Liver (tissue), 9 donors: ENCODE measurements around the gene ZNF519. TPM values are rescaled to one million over a fixed set of nuclear protein-coding genes. Genes with fewer than 3 reads are reported as not detected.
"Not testable (repeated sequence)": the region's sequence is repeated elsewhere in the genome, so short reads cannot be mapped to it uniquely, and the experiment has no call there.

ENCODE experiments used
- DNase-seq: peaks from one replicate; pipeline ENCODE4 v3.0.0-alpha.2; 2017; ENCODE audit warnings: low spot score
- H3K27ac ChIP-seq, 2 donors: one replicate each; pipeline ENCODE4 v1.7.0; 2013; ENCODE audit warnings: inconsistent platforms in 2 of 2, low read length in 2 of 2, control low read depth in 1 of 2, low read depth in 1 of 2, mild to moderate bottlenecking in 1 of 2
- H3K27me3 ChIP-seq, 4 donors: one replicate each; pipeline versions ENCODE4 v1.6.1 to v1.7.0; 2013; ENCODE audit warnings: low read length in 3 of 4, inconsistent platforms in 1 of 4, mild to moderate bottlenecking in 1 of 4, moderate library complexity in 1 of 4; ENCODE audit not compliant: control insufficient read depth in 4 of 4, insufficient read depth in 4 of 4
- H3K36me3 ChIP-seq, 4 donors: one replicate each; pipeline versions ENCODE4 v1.6.1 to v1.7.0; 2013; ENCODE audit warnings: low read length in 3 of 4, mild to moderate bottlenecking in 3 of 4, low read depth in 1 of 4, moderate library complexity in 1 of 4; ENCODE audit not compliant: control insufficient read depth in 4 of 4, insufficient read depth in 3 of 4
- H3K4me1 ChIP-seq, 4 donors: one replicate each; pipeline versions ENCODE4 v1.6.1 to v1.7.0; 2013; ENCODE audit warnings: low read length in 3 of 4, mild to moderate bottlenecking in 3 of 4, moderate library complexity in 1 of 4; ENCODE audit not compliant: control insufficient read depth in 4 of 4, insufficient read depth in 4 of 4
- H3K4me3 ChIP-seq, 3 donors: one replicate each; pipeline versions ENCODE4 v1.6.1 to v1.7.0; 2013; ENCODE audit warnings: low read length in 3 of 3, control low read depth in 1 of 3, low read depth in 1 of 3, mild to moderate bottlenecking in 1 of 3
- H3K9ac ChIP-seq, 2 donors: one replicate each; pipeline ENCODE4 v1.7.0; 2013; ENCODE audit warnings: low read length in 2 of 2, mild to moderate bottlenecking in 2 of 2, moderate library complexity in 2 of 2, control low read depth in 1 of 2, low read depth in 1 of 2
- H3K9me3 ChIP-seq, 4 donors: one replicate each; pipeline versions ENCODE4 v1.6.1 to v1.7.0; 2013; ENCODE audit warnings: low read length in 3 of 4; ENCODE audit not compliant: control insufficient read depth in 4 of 4
- EGR1 ChIP-seq, 2 donors: IDR thresholded peaks; 2 replicates each; pipeline ENCODE4 v1.6.1; 2016 to 2018; ENCODE audit warnings: antibody characterized with exemption in 2 of 2, low read depth in 2 of 2
- GABPA ChIP-seq, 2 donors: IDR thresholded peaks in 1 of 2; conservative IDR thresholded peaks in 1 of 2; 2 replicates each; pipeline ENCODE4 v1.6.1; 2016; ENCODE audit warnings: antibody characterized with exemption in 2 of 2, mild to moderate bottlenecking in 1 of 2, moderate library complexity in 1 of 2
- HNF4A ChIP-seq, 2 donors: conservative IDR thresholded peaks; 2 replicates each; pipeline ENCODE4 v1.6.1; 2016; ENCODE audit warnings: antibody characterized with exemption in 2 of 2, mild to moderate bottlenecking in 2 of 2
- NR2F2 ChIP-seq: IDR thresholded peaks from 2 replicates; pipeline ENCODE4 v1.6.1; 2016; ENCODE audit warnings: antibody characterized with exemption
- RXRA ChIP-seq, 2 donors: IDR thresholded peaks; 2 replicates each; pipeline ENCODE4 v1.6.1; 2017 to 2018; ENCODE audit warnings: antibody characterized with exemption in 2 of 2, mild to moderate bottlenecking in 1 of 2
- SP1 ChIP-seq: IDR thresholded peaks from 2 replicates; pipeline ENCODE4 v1.6.1; 2018; ENCODE audit warnings: antibody characterized with exemption, mild to moderate bottlenecking
- TAF1 ChIP-seq: conservative IDR thresholded peaks from 2 replicates; pipeline ENCODE4 v1.6.1; 2016; ENCODE audit warnings: antibody characterized with exemption, mild to moderate bottlenecking
- YY1 ChIP-seq: IDR thresholded peaks from 2 replicates; pipeline ENCODE4 v1.6.1; 2016; ENCODE audit warnings: antibody characterized with exemption, mild to moderate bottlenecking
- WGBS: extraction: QIAGEN DNeasy Blood & Tissue Kit; methylation state at CpG from one replicate; pipeline ENCODE4 v1.1.7; 2013; 5-methylcytosine and 5-hydroxymethylcytosine counted together
- polyA plus RNA-seq, 2 donors: library from polyadenylated mRNA; stranded (reverse) in 1 of 2; unstranded in 1 of 2; fragments of 200-250 nt in 1 of 2; fragments of >200 nt in 1 of 2; fragmentation: Nextera tagmentation in 1 of 2; extraction: Ambion mirVana in 1 of 2; gene quantifications; one replicate each; pipeline versions ENCODE4 v1.2.1 to v1.2.3, GENCODE V29; 2013 to 2015
- total RNA-seq, 2 donors: library from RNA; depleted of rRNA; stranded (reverse); fragments of >200 nt; gene quantifications; one replicate each; pipeline ENCODE4 v1.2.3, GENCODE V29; 2014
- TF ChIP-seq, protein P1 (sequence below): IDR thresholded peaks from 2 replicates; pipeline ENCODE4 v1.6.1; 2016; ENCODE audit warnings: antibody characterized with exemption
- TF ChIP-seq, protein P2 (sequence below): IDR thresholded peaks from 2 replicates; pipeline ENCODE4 v1.6.1; 2016; ENCODE audit warnings: antibody characterized with exemption, mild to moderate bottlenecking
- TF ChIP-seq, protein P3 (sequence below): IDR thresholded peaks from 2 replicates; pipeline ENCODE4 v1.6.1; 2016; ENCODE audit warnings: antibody characterized with exemption
- TF ChIP-seq, protein P4 (sequence below): IDR thresholded peaks from 2 replicates; pipeline ENCODE4 v1.6.1; 2016; ENCODE audit warnings: antibody characterized with exemption
- TF ChIP-seq, protein P5 (sequence below): fragments of 150-350 bp; IDR thresholded peaks from 2 replicates; pipeline ENCODE4 v1.5.1; 2017; ENCODE audit warnings: improper control_type of control experiment, low read depth, low read length; ENCODE audit not compliant: missing input control
- donor health status: healthy.
- donor health status: healthy.
- donor health status: healthy.
- donor health status: healthy.
- donor health status: healthy.

The ZNF519 gene
- total RNA-seq (1 to 10 TPM; 1.3 to 4.0 TPM), polyA plus RNA-seq (under 1 TPM; 0.29 to 0.96 TPM)

DNA sequence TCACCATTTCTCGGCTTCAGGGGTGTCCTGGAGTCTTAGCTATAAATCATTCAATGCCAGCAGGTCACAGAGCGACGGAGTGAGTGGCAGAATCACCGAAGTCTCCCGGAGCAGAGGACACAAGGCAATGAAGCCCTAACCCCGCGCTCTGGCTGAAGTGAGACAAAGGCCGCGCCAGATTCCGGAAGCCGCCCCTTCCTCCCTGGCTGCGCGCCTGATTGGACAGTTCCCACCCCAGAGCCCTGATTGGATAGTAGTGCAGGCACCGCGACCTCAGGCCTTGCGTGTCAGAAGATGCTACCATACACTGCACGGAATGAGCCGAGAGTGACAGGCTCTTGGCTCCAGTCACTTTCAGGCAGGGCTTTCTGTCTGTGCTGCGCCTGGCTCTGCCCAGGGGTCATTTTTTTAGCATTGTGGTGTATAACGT is at the start of gene ZNF519:
Gene ZNF519, minus strand, starts transcription at position 165 of the 430 bp plus-strand sequence. Its CDS starts 158 bp downstream, at position 7.
- Histone ChIP-seq H3K27ac (peak within 1 kb of the TSS in 1 of 2 donors; percentile 12), H3K4me3 (peak within 1 kb of the TSS; percentile 42 to 84 (median 54))
- under 1% methylated on average over 20 of the region's 20 CpGs for WGBS
- H3K4me1 ChIP-seq, H3K27me3 ChIP-seq, H3K9me3 ChIP-seq, H3K9ac ChIP-seq, H3K36me3 ChIP-seq: not testable (repeated sequence)
- peak; percentile 13 for TF ChIP-seq TAF1
- peak; percentile 43 to 84 for TF ChIP-seq GABPA (IDR thresholded peaks at IDR 0.05 in 1 of 2, conservative IDR thresholded peaks at IDR 0.05 in 1 of 2)
- TF ChIP-seq SP1, result peak; percentile 77
- TF ChIP-seq NR2F2, result peak; percentile 72
- TF ChIP-seq RXRA (IDR thresholded peaks at IDR 0.05), result peak; percentile 27 to 28
- DNase-seq, result peak; percentile 82

DNA sequence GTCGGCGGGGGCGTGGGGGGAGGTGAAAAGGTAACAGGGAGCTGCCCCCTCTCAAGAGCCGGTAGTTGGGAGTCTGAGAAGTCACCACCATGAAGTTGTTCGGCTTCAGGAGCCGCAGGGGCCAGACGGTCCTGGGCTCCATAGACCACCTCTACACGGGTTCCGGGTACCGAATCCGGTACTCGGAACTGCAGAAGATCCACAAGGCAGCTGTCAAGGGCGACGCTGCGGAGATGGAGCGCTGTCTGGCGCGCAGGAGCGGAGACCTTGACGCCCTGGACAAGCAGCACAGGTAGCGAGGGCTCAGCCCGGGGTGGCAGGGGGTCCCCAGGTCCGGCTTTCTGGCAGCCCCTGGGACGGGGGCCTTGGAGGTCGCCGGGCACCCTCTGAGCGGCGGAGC is 47.1 kb upstream of the ZNF519 start:
- Histone ChIP-seq H3K4me1 (peaks cover 0 to 3% (median 0%) of the 10 kb centered on the region in 4 donors), H3K9me3 (no peaks in the 10 kb centered on the region), H3K9ac (no peak overlapping the region), H3K27me3 (no peaks in the 10 kb centered on the region), H3K4me3 (peak overlapping the region in 1 of 3 donors; percentile 56), H3K36me3 (no peaks in the 10 kb centered on the region), H3K27ac (no peak overlapping the region)
- TF ChIP-seq, protein P1, sequence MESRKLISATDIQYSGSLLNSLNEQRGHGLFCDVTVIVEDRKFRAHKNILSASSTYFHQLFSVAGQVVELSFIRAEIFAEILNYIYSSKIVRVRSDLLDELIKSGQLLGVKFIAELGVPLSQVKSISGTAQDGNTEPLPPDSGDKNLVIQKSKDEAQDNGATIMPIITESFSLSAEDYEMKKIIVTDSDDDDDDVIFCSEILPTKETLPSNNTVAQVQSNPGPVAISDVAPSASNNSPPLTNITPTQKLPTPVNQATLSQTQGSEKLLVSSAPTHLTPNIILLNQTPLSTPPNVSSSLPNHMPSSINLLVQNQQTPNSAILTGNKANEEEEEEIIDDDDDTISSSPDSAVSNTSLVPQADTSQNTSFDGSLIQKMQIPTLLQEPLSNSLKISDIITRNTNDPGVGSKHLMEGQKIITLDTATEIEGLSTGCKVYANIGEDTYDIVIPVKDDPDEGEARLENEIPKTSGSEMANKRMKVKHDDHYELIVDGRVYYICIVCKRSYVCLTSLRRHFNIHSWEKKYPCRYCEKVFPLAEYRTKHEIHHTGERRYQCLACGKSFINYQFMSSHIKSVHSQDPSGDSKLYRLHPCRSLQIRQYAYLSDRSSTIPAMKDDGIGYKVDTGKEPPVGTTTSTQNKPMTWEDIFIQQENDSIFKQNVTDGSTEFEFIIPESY, result no peak
- TF ChIP-seq NR2F2 (no peak), YY1 (no peak), HNF4A (conservative IDR thresholded peaks at IDR 0.05) (no peak), EGR1 (IDR thresholded peaks at IDR 0.05; ENCODE audit: low read depth in 2 of 2) (no peak), RXRA (IDR thresholded peaks at IDR 0.05) (no peak), GABPA (IDR thresholded peaks at IDR 0.05 in 1 of 2, conservative IDR thresholded peaks at IDR 0.05 in 1 of 2) (no peak), SP1 (no peak), TAF1 (no peak)
- TF ChIP-seq, protein P2, sequence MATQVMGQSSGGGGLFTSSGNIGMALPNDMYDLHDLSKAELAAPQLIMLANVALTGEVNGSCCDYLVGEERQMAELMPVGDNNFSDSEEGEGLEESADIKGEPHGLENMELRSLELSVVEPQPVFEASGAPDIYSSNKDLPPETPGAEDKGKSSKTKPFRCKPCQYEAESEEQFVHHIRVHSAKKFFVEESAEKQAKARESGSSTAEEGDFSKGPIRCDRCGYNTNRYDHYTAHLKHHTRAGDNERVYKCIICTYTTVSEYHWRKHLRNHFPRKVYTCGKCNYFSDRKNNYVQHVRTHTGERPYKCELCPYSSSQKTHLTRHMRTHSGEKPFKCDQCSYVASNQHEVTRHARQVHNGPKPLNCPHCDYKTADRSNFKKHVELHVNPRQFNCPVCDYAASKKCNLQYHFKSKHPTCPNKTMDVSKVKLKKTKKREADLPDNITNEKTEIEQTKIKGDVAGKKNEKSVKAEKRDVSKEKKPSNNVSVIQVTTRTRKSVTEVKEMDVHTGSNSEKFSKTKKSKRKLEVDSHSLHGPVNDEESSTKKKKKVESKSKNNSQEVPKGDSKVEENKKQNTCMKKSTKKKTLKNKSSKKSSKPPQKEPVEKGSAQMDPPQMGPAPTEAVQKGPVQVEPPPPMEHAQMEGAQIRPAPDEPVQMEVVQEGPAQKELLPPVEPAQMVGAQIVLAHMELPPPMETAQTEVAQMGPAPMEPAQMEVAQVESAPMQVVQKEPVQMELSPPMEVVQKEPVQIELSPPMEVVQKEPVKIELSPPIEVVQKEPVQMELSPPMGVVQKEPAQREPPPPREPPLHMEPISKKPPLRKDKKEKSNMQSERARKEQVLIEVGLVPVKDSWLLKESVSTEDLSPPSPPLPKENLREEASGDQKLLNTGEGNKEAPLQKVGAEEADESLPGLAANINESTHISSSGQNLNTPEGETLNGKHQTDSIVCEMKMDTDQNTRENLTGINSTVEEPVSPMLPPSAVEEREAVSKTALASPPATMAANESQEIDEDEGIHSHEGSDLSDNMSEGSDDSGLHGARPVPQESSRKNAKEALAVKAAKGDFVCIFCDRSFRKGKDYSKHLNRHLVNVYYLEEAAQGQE, result no peak
- TF ChIP-seq, protein P3, sequence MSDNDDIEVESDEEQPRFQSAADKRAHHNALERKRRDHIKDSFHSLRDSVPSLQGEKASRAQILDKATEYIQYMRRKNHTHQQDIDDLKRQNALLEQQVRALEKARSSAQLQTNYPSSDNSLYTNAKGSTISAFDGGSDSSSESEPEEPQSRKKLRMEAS, result no peak
- TF ChIP-seq, protein P4, sequence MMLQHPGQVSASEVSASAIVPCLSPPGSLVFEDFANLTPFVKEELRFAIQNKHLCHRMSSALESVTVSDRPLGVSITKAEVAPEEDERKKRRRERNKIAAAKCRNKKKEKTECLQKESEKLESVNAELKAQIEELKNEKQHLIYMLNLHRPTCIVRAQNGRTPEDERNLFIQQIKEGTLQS, result no peak
- TF ChIP-seq, protein P5, sequence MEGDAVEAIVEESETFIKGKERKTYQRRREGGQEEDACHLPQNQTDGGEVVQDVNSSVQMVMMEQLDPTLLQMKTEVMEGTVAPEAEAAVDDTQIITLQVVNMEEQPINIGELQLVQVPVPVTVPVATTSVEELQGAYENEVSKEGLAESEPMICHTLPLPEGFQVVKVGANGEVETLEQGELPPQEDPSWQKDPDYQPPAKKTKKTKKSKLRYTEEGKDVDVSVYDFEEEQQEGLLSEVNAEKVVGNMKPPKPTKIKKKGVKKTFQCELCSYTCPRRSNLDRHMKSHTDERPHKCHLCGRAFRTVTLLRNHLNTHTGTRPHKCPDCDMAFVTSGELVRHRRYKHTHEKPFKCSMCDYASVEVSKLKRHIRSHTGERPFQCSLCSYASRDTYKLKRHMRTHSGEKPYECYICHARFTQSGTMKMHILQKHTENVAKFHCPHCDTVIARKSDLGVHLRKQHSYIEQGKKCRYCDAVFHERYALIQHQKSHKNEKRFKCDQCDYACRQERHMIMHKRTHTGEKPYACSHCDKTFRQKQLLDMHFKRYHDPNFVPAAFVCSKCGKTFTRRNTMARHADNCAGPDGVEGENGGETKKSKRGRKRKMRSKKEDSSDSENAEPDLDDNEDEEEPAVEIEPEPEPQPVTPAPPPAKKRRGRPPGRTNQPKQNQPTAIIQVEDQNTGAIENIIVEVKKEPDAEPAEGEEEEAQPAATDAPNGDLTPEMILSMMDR, result no peak
- 13% methylated on average over 26 of the region's 28 CpGs for WGBS
- no peak for DNase-seq
